Thyroid gland (tissue), 4 donors: ENCODE measurements around the gene RAX. TPM values are rescaled to one million over a fixed set of nuclear protein-coding genes. Genes with fewer than 3 reads are reported as not detected.

Experiments
- DNase-seq, 2 donors: peaks; one replicate each; pipeline ENCODE4 v3.0.0-alpha.2; 2019
- H3K27ac ChIP-seq, 3 donors: fragments of 200-600 bp; sonication (generic); 1 replicate in 2 of 3; 2 replicates in 1 of 3; pipeline ENCODE4 v1.5.1; 2016 to 2019; ENCODE audit warnings: mild to moderate bottlenecking in 1 of 3, moderate library complexity in 1 of 3
- H3K27me3 ChIP-seq: fragments of 200-600 bp; sonication (generic); one replicate; pipeline ENCODE4 v1.5.1; 2019
- H3K36me3 ChIP-seq, 2 donors: fragments of 200-600 bp; sonication (generic); one replicate each; pipeline ENCODE4 v1.5.1; 2016 to 2019
- H3K4me1 ChIP-seq, 2 donors: fragments of 200-600 bp; sonication (generic); one replicate each; pipeline ENCODE4 v1.5.1; 2017 to 2019
- H3K4me3 ChIP-seq, 3 donors: fragments of 200-600 bp; sonication (generic); replicated peaks in 1 of 3; 1 replicate in 2 of 3; 2 replicates in 1 of 3; pipeline ENCODE4 v1.5.1; 2016; ENCODE audit warnings: mild to moderate bottlenecking in 1 of 3
- H3K9me3 ChIP-seq: fragments of 200-600 bp; sonication (generic); one replicate; pipeline ENCODE4 v1.5.1; 2017
- CTCF ChIP-seq, 6 experiments: fragments of 200-600 bp in 3 of 6; fragments of 450-650 bp in 3 of 6; sonication (generic) in 3 of 6; IDR thresholded peaks; one replicate each; pipeline ENCODE4 v1.5.1; 2016 to 2019; ENCODE audit warnings: antibody characterized with exemption in 6 of 6, mild to moderate bottlenecking in 2 of 6, inconsistent platforms in 1 of 6, moderate library complexity in 1 of 6
- POLR2A ChIP-seq, 2 donors: fragments of 450-650 bp; IDR thresholded peaks; one replicate each; pipeline ENCODE4 v1.6.1; 2017; ENCODE audit warnings: antibody characterized with exemption in 2 of 2, mild to moderate bottlenecking in 2 of 2, moderate library complexity in 1 of 2
- WGBS, 2 donors: methylation state at CpG; one replicate each; pipeline ENCODE4 v1.1.5; 2017; 5-methylcytosine and 5-hydroxymethylcytosine counted together
- intact Hi-C: fragments of 100-400 bp; cut with DNase I; formaldehyde crosslinking; loops from one replicate; pipeline ENCODE4 v1.15.1; 2023
- total RNA-seq, 4 donors: library from RNA; depleted of rRNA; stranded (reverse); fragments of >200 nt; gene quantifications; one replicate each; pipeline ENCODE4 v1.2.3, GENCODE V29; 2016

The RAX gene
- total RNA-seq, 4 donors from 2014 or later = not detected

GRCh38 chr18:59301929-59302328, 28.7 kb upstream of the RAX start:
- Histone ChIP-seq H3K9me3 (no peaks in the 10 kb centered on the region), H3K27me3 (no peaks in the 10 kb centered on the region), H3K36me3 (no peaks in the 10 kb centered on the region), H3K27ac (no peak overlapping the region), H3K4me1 (no peaks in the 10 kb centered on the region), H3K4me3 (no peak overlapping the region)
- WGBS, 2 donors = 79 to 81% methylated on average over 4 of the region's 4 CpGs
- no peak for DNase-seq
- intact Hi-C loops = no loop called here
- TF ChIP-seq POLR2A (IDR thresholded peaks at IDR 0.05) (no peak), CTCF (IDR thresholded peaks at IDR 0.05) (no peak)

GRCh38 chr18:59300676-59301285, 27.5 kb upstream of the RAX start:
- Histone ChIP-seq H3K27ac (no peak overlapping the region), H3K27me3 (no peaks in the 10 kb centered on the region), H3K4me1 (no peaks in the 10 kb centered on the region), H3K36me3 (no peaks in the 10 kb centered on the region), H3K4me3 (no peak overlapping the region), H3K9me3 (no peaks in the 10 kb centered on the region)
- intact Hi-C loops = no loop called here
- WGBS, 2 donors = 41 to 62% methylated on average over 2 to 3 of the region's 3 CpGs
- no peak for DNase-seq
- TF ChIP-seq POLR2A (IDR thresholded peaks at IDR 0.05) (no peak), CTCF (IDR thresholded peaks at IDR 0.05) (no peak)

GRCh38 chr18:59298871-59299270, 25.6 kb upstream of the RAX start:
- Histone ChIP-seq H3K27ac (no peak overlapping the region), H3K4me1 (no peaks in the 10 kb centered on the region), H3K27me3 (no peaks in the 10 kb centered on the region), H3K36me3 (no peaks in the 10 kb centered on the region), H3K4me3 (no peak overlapping the region), H3K9me3 (no peaks in the 10 kb centered on the region)
- WGBS, 2 donors = 60 to 68% methylated on average over 8 of the region's 8 CpGs
- TF ChIP-seq POLR2A (IDR thresholded peaks at IDR 0.05) (no peak), CTCF (IDR thresholded peaks at IDR 0.05) (no peak)
- intact Hi-C loops = no loop called here
- DNase-seq = no peak

GRCh38 chr18:59293317-59293716, 20.1 kb upstream of the RAX start:
- no peak for DNase-seq
- intact Hi-C loops = no loop called here
- Histone ChIP-seq H3K9me3 (no peaks in the 10 kb centered on the region), H3K27ac (no peak overlapping the region), H3K27me3 (no peaks in the 10 kb centered on the region), H3K4me1 (no peaks in the 10 kb centered on the region), H3K4me3 (no peak overlapping the region), H3K36me3 (no peaks in the 10 kb centered on the region)
- TF ChIP-seq POLR2A (IDR thresholded peaks at IDR 0.05) = no peak
- no peak for TF ChIP-seq CTCF (IDR thresholded peaks at IDR 0.05)

GRCh38 chr18:59286341-59286740, 13.1 kb upstream of the RAX start:
- Histone ChIP-seq H3K9me3 (no peaks in the 10 kb centered on the region), H3K27me3 (peaks cover 9% of the 10 kb centered on the region), H3K27ac (no peak overlapping the region), H3K4me3 (no peak overlapping the region), H3K36me3 (no peaks in the 10 kb centered on the region), H3K4me1 (no peaks in the 10 kb centered on the region)
- TF ChIP-seq POLR2A (IDR thresholded peaks at IDR 0.05) = no peak
- TF ChIP-seq CTCF (IDR thresholded peaks at IDR 0.05) = no peak
- intact Hi-C loops = no loop called here
- no peak for DNase-seq
- WGBS, 2 donors = 70 to 76% methylated on average over 6 of the region's 6 CpGs
